ENCODE results near the gene ADCK1. TPM values are rescaled to one million over a fixed set of nuclear protein-coding genes. Genes with fewer than 3 reads are reported as not detected.

The ADCK1 gene
- total RNA-seq, 4 donors from 2014 or later, result 7.8 to 22.3 (median 12.6) TPM

GRCh38 chr14:77970646-77971045 is 170.7 kb downstream of the ADCK1 start:
- in situ Hi-C loops (cut with MboI; ENCODE audit: low pct_ligation_motif_present in 1 of 4, low pct_unique_long_range_greater_than_20kb in 1 of 4, low sequenced_read_pairs in 3 of 4) (no loop called here), intact Hi-C loops (cut with DNase I; ENCODE audit: low total_unique reads) (no loop called here)
- TF ChIP-seq POLR2A (IDR thresholded peaks at IDR 0.05) (no peak), EP300 (IDR thresholded peaks at IDR 0.05; ENCODE audit: low read depth) (no peak), CTCF (IDR thresholded peaks at IDR 0.05) (no peak)

GRCh38 chr14:77973246-77973645 is 173.3 kb downstream of the ADCK1 start:
- Histone ChIP-seq H3K4me3 (no peak overlapping the region), H3K27me3 (no peaks in the 10 kb centered on the region), H3K27ac (no peak overlapping the region), H3K36me3 (no peaks in the 10 kb centered on the region), H3K9me3 (no peaks in the 10 kb centered on the region), H3K4me1 (no peaks in the 10 kb centered on the region)
- no peak for TF ChIP-seq POLR2A (IDR thresholded peaks at IDR 0.05)
- no peak for TF ChIP-seq EP300 (IDR thresholded peaks at IDR 0.05; ENCODE audit: low read depth)
- WGBS, 2 donors (ENCODE audit: low coverage in 1 of 2), result 87 to 96% methylated on average over 3 to 5 of the region's 5 CpGs
- in situ Hi-C loops (cut with MboI; ENCODE audit: low pct_ligation_motif_present in 1 of 4, low pct_unique_long_range_greater_than_20kb in 1 of 4, low sequenced_read_pairs in 3 of 4), result no loop called here
- intact Hi-C loops (cut with DNase I; ENCODE audit: low total_unique reads), result no loop called here
- no peak for DNase-seq

More at GRCh38 chr14:77970646-77971045, 170.7 kb downstream of the ADCK1 start:
- Histone ChIP-seq H3K4me3 (no peak overlapping the region), H3K9me3 (no peaks in the 10 kb centered on the region), H3K4me1 (peaks cover 0 to 6% (median 0%) of the 10 kb centered on the region in 4 donors), H3K27ac (no peak overlapping the region), H3K27me3 (peaks cover 23% of the 10 kb centered on the region), H3K36me3 (no peaks in the 10 kb centered on the region)
- DNase-seq, result no peak
- 85 to 89% methylated on average over 3 of the region's 3 CpGs for WGBS, 2 donors (ENCODE audit: low coverage in 1 of 2)

DNA sequence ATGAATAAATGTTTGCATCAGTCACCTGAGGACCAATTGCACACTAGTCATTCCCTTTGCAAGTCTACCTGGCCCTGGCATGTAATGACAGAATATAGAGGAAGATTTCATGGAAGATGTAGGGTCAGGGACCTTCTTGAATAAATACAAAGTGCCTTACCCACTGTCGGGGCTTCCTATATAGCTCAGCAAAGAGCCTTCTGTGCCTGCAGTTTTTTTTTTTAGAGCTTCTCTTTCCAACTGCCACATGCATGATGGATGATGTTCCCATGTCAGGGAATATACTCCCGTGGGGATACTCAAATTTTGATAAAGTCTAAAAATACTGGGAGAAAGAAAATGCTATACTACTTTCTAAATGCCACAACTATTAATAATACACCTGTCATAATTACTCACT is 176.7 kb downstream of the ADCK1 start:
- intact Hi-C loops (cut with DNase I; ENCODE audit: low total_unique reads), result no loop called here

DNA sequence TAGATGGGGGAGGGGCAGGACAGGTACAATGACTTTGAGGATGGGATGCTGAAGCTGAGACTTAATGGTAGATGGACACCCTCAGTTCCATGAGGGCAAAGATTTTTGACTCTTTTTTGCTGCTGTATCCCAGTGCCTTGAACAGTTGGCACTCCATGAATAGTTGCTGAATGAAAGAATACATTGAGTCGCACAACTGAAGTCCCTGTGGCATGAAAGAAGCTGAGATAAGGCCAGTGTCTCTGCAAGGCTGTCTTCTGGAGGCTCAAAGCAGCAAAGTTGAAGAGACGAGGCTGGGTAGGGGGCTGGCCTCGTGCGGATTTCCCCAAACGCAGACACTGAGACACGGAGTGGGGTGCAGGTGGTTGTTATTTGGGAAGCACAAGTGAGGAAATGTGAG is 179.3 kb downstream of the ADCK1 start:
- Histone ChIP-seq H3K36me3 (no peaks in the 10 kb centered on the region), H3K4me3 (no peak overlapping the region), H3K4me1 (peaks cover 0 to 6% (median 5%) of the 10 kb centered on the region in 4 donors), H3K9me3 (no peaks in the 10 kb centered on the region), H3K27ac (no peak overlapping the region), H3K27me3 (peaks cover 18% of the 10 kb centered on the region)
- in situ Hi-C loops (cut with MboI; ENCODE audit: low pct_ligation_motif_present in 1 of 4, low pct_unique_long_range_greater_than_20kb in 1 of 4, low sequenced_read_pairs in 3 of 4), result no loop called here
- 82 to 89% methylated on average over 5 to 6 of the region's 6 CpGs for WGBS, 2 donors (ENCODE audit: low coverage in 1 of 2)
- intact Hi-C loops (cut with DNase I; ENCODE audit: low total_unique reads), result no loop called here
- no peak for TF ChIP-seq POLR2AphosphoS5 (IDR thresholded peaks at IDR 0.05)
- no peak for DNase-seq

More for the DNA sequence above, 176.7 kb downstream of the ADCK1 start:
- no peak overlapping the region for H3K4me3 ChIP-seq
- no peak for DNase-seq
- no peak overlapping the region for H3K27ac ChIP-seq
- in situ Hi-C loops (cut with MboI; ENCODE audit: low pct_ligation_motif_present in 1 of 4, low pct_unique_long_range_greater_than_20kb in 1 of 4, low sequenced_read_pairs in 3 of 4), result no loop called here
- H3K36me3 ChIP-seq, result no peaks in the 10 kb centered on the region
- peaks cover 0 to 6% (median 5%) of the 10 kb centered on the region in 4 donors for H3K4me1 ChIP-seq
- no peaks in the 10 kb centered on the region for H3K9me3 ChIP-seq
- peaks cover 18% of the 10 kb centered on the region for H3K27me3 ChIP-seq
- WGBS, 2 donors (ENCODE audit: low coverage in 1 of 2), result 40 to 49% methylated on average over 1 to 2 of the region's 2 CpGs
- TF ChIP-seq POLR2AphosphoS5 (IDR thresholded peaks at IDR 0.05) (no peak), CTCF (IDR thresholded peaks at IDR 0.05) (no peak), POLR2A (IDR thresholded peaks at IDR 0.05) (no peak), EP300 (IDR thresholded peaks at IDR 0.05; ENCODE audit: low read depth) (no peak)

GRCh38 chr14:77979666-77980351 is 179.9 kb downstream of the ADCK1 start:
- in situ Hi-C loops (cut with MboI; ENCODE audit: low pct_ligation_motif_present in 1 of 4, low pct_unique_long_range_greater_than_20kb in 1 of 4, low sequenced_read_pairs in 3 of 4) (no loop called here), intact Hi-C loops (cut with DNase I; ENCODE audit: low total_unique reads) (no loop called here)
- TF ChIP-seq POLR2AphosphoS5 (IDR thresholded peaks at IDR 0.05) (no peak), POLR2A (IDR thresholded peaks at IDR 0.05) (no peak), EP300 (IDR thresholded peaks at IDR 0.05; ENCODE audit: low read depth) (no peak), CTCF (IDR thresholded peaks at IDR 0.05) (no peak)
- Histone ChIP-seq H3K27me3 (peaks cover 18% of the 10 kb centered on the region), H3K4me3 (no peak overlapping the region), H3K36me3 (no peaks in the 10 kb centered on the region), H3K9me3 (no peaks in the 10 kb centered on the region), H3K4me1 (peaks cover 0 to 6% (median 5%) of the 10 kb centered on the region in 4 donors), H3K27ac (no peak overlapping the region)
- 64 to 74% methylated on average over 8 to 14 of the region's 14 CpGs for WGBS, 2 donors (ENCODE audit: low coverage in 1 of 2)
- DNase-seq, result no peak

All from transverse colon (tissue), 4 donors.